ENCODE data around the gene SMCO2.

SMCO2 gene

GRCh38 chr12:27455589-27455988 lies 9.1 kb downstream of the SMCO2 start:
- DNase-seq = no peak

DNA sequence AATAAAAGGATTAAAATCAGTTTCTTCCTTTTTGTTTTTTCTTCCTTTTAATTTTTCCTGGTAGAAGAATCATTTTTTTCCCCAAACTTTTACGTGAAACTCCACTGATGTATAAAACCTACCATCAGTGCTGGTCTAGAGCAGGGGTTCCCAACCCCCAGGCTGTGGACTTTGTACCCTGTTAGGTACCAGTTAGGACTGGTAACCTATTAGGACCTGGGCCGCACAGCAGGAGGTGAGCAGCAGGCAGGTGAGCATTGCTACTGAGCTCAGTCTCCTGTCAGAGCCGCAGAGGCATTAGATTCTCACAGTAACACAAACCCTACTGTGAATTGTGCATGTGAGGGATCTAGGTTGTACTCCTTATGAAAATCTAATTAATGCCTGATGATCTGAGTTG lies 10.1 kb downstream of the SMCO2 start:
- no peak for DNase-seq

GRCh38 chr12:27460471-27460978 lies 14.0 kb downstream of the SMCO2 start:
- DNase-seq = no peak

DNA sequence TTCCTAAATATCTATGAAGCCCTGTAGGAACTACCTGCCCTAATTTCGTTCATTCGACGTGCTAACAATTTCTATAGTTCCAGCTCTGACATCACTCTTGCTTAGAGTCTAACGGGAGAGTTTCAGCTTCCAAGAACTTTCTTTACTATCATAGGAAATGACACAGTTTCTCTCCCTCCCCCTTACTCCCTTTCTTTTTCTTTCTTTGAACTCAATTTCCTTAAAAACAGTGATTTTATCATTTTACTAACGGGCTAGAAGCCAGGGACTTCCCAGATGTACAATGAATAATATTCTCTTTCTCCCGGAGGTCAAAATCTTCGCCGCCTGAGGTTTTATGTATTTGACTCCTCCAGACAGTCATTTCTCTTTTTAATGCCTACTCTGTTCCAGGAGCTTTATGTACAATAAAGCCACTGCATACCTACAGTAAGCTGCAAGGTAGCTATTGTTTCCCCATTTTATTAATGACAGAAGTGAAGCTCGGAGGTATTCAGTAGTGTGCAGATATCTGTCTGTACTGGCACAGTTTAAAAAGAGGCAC lies 15.7 kb downstream of the SMCO2 start:
- DNase-seq = no peak

DNA sequence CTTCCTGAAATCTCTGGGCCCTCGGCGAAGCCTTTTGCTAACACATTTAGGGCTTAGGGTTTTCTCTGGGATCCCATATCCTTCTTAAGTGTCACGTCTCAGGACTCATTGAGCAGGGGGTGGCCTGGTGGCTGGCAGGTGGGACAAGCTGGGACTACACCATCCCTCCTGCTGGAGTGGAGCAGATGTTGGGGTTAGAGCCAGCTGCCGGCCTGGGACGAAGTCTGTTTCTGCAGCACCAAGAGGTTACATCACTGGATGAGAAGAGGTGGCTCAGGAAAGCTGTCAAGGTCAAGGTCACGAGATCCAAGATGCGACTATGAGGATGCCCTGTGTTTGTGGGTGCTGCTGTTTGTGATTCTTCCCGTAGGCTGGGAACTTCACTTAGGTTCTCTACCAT lies 16.3 kb downstream of the SMCO2 start:
- DNase-seq = no peak

GRCh38 chr12:27463511-27464219 lies 17.1 kb downstream of the SMCO2 start:
- no peak for DNase-seq

DNA sequence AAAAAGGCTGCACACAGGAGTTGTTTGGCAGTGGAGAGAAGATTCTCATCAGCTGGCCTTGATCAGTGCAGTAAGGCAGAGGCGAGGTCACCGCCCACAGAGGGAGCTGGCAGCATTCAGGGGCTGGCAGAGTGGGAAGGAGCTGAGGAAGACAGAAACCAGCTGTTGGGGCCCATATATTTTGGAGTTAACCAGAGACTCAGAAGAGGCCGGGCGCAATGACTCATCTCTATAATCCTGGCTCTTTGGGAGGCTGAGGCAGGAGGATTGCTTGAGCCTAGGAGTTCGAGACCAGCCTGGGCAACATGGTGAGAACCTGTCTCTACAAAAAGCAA lies 17.7 kb downstream of the SMCO2 start:
- DNase-seq = no peak

DNA sequence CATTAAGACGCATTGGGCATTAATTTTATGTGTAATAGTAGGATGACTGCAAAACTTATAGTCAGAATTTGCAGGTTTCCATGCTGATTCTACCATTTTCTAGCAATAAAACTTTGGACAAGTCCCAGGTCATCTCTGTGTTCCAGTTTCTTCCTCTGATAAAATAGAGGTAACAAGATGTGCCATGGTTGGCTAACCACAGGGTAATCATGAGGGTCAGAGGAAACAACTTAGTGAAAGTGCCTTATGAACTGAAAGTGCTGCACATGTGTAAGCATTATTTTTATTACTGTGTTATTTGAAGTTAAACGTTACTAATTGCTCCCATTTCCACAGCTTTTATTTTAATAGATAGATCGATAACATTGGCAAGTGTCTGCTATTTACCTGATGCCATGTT lies 21.1 kb downstream of the SMCO2 start:
- DNase-seq = no peak

GRCh38 chr12:27468241-27468640 lies 21.7 kb downstream of the SMCO2 start:
- DNase-seq = no peak

DNA sequence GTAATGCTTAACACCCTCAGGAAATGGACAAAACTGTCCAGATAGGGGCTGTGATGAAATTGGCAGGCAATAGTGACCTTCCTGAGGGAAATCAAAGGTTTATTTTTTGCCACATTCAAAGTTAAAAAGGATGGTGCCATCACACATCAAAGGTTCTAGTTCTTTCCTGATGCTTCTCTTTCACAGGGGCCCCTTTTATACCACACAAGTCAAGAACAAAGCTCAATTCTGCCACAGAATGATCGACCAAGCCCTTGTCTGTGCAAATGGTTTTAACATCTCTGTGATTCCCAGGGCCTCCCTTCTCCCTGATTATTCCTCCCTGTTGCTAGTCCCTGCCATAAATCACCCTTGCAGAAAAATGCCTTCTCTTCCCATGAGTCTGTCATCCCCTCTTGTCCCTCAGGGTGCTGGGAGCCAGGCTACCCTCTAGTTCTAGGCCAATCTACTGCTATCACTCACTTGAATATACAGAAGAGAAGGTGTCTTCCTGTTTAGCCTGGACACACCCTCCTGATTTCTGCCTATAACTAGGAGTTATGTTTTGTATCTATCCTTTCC lies 22.7 kb downstream of the SMCO2 start:
- no peak for DNase-seq

- no peak for DNase-seq
Measured at GRCh38 chr12:27472604-27473003, 26.1 kb downstream of the SMCO2 start.

- DNase-seq = no peak
Measured at GRCh38 chr12:27474344-27474743, 27.8 kb downstream of the SMCO2 start.

- DNase-seq = no peak
Measured at GRCh38 chr12:27477049-27477448, 30.5 kb downstream of the SMCO2 start.

DNA sequence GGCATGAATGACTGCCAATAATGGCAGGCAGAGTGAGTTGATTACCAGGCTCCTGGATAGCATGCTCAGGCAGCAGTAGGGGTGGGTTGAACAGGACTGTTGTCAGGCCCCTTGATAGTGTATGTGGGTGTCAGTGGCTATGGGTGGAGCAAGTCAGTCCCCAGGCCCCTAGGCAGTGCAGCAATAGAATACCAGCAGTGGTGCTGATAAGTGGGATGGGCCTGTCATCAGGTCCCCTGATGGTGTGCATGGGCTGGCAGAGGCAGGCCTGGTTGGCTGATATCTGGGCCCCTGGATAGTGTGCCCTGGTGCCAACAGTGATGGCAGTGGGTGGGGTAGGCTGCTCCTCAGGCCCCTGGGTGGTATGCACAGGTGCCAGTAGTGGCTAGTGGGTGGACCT lies 32.4 kb downstream of the SMCO2 start:
- no peak for DNase-seq

GRCh38 chr12:27480016-27480415 lies 33.5 kb downstream of the SMCO2 start:
- no peak for DNase-seq

- DNase-seq = no peak
Measured at GRCh38 chr12:27486961-27487360, 40.4 kb downstream of the SMCO2 start.

DNA sequence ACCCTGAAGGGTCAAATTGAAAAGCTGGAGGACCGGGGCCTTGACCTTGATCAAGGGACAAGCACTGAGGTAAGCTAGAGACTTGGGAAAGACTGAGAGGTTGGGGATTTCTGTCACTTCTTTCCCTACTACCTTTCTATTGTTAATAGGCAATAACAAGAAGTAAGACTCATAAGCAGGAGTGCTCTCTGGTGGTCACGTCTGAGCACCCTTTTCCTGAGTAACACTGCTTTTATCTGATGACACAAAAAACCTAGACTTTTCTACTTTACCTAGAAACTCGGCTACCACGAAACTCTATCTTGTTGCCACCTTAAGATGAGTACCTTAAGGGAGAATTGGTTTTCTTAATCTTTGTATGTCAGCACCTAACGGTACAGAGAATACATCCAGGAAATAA lies 41.9 kb downstream of the SMCO2 start:
- no peak for DNase-seq

GRCh38 chr12:27491226-27491625 lies 44.7 kb downstream of the SMCO2 start:
- DNase-seq = no peak

DNA sequence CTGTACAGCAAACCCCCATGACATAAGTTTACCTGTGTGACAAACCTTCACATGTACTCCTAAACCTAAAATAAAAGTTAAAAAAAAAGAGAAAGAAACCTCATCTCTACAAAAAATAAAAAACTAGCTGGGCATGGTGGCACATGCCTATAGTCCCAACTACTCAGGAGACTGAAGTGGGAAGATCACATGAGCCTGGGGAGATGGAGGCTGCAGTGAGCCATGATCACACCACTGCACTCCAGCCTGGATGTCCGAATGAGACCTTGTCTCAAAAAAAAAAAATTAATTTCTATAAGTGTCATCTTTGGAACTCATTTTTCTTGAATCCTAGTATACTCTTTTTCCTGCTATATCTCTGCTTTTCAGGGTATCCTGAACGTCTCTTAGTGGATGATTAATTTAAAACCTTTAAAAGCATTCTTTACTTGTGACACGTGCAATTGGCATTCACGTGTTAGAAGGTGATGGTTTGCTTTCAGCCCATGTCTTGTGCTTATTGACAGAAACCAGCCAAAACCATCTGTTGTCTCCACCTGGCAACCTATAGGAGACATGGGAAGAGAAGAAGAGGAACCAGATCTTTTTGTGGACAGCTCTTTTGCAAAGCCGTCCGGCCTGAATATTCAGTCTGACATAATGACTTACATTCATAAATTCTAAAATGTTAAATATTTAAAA lies 46.9 kb downstream of the SMCO2 start:
- no peak for DNase-seq

DNA sequence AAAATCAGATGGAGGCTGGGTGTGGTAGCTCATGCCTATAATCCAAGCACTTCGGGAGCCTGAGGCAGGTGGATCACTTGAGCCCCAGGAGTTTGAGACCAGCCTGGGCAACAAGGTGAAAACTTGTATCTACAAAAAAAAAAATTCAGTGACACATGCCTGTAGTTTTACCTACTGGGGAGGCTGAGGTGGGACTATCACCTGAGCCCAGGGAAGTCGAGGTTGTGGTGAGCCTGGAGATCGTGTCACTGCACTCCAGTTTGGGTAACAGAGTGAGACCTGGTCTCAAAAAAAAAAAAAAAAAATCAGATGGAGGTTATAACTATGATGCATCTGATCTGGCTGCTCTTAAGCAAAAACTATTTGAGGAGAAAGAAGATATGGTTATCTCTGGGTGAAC lies 50.9 kb downstream of the SMCO2 start:
- no peak for DNase-seq

- no peak for DNase-seq
Measured at GRCh38 chr12:27498149-27498548, 51.6 kb downstream of the SMCO2 start.

GRCh38 chr12:27498761-27499160 lies 52.2 kb downstream of the SMCO2 start:
- DNase-seq = peak; percentile 7

DNA sequence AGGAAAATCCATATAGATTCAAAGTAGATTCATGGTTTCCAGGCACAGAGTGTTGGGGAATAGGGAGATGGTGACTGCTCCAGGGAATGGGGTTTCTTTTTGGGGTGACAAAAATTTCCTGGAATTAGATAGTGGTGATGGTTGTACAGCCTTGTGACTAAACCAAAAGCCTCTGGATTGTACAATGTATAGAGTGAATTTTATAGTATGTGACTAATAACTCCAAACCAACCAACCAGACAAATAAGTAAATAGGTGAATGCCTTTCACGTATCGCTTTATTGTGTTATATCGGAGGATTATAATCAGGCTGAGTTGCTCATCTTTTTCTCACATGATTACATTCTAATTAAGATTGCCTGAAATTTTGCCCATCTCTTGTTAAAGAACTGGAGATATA lies 52.8 kb downstream of the SMCO2 start:
- no peak for DNase-seq

GRCh38 chr12:27500546-27500945 lies 54.0 kb downstream of the SMCO2 start:
- no peak for DNase-seq

Data from DMS153 (cell line).